GM23338 (cell line): Measurements from ENCODE around the gene CYP4F2. TPM values are rescaled to one million over a fixed set of nuclear protein-coding genes. Genes with fewer than 3 reads are reported as not detected.
"Not testable (repeated sequence)": the region's sequence is repeated elsewhere in the genome, so short reads cannot be mapped to it uniquely, and the experiment has no call there.

Source experiments
- ATAC-seq: fragments of 200-7000 bp; cut with Tn5 transposase; 3 replicates; pipeline ENCODE4 v1.9.1; 2020
- DNase-seq: peaks from one replicate; pipeline ENCODE4 v3.0.0-alpha.2; 2015; ENCODE audit warnings: low spot score
- H2AFZ ChIP-seq: fragments of 200-600 bp; sonication (generic); 2 replicates; pipeline ENCODE4 v1.8.0; 2016; ENCODE audit warnings: antibody characterized with exemption, mild to moderate bottlenecking, moderate library complexity
- H3F3A ChIP-seq: fragments of 200-600 bp; sonication (generic); replicated peaks from 2 replicates; pipeline ENCODE4 v1.8.0; 2017; ENCODE audit warnings: antibody characterized with exemption, mixed run types, low read depth
- H3K27ac ChIP-seq: fragments of 200-600 bp; sonication (generic); 2 replicates; pipeline ENCODE4 v1.6.1; 2016; ENCODE audit warnings: low read depth
- H3K27me3 ChIP-seq: fragments of 200-600 bp; sonication (generic); 2 replicates; pipeline ENCODE4 v1.8.0; 2016; ENCODE audit warnings: mild to moderate bottlenecking, mixed run types, moderate library complexity; ENCODE audit not compliant: insufficient read depth
- H3K36me3 ChIP-seq: fragments of 200-600 bp; sonication (generic); 2 replicates; pipeline ENCODE4 v1.8.0; 2016; ENCODE audit warnings: mild to moderate bottlenecking; ENCODE audit not compliant: insufficient read depth
- H3K4me1 ChIP-seq: fragments of 200-600 bp; sonication (generic); 2 replicates; pipeline ENCODE4 v1.8.0; 2016; ENCODE audit warnings: mild to moderate bottlenecking, moderate library complexity; ENCODE audit not compliant: insufficient read depth
- H3K4me2 ChIP-seq: fragments of 200-600 bp; sonication (generic); 2 replicates; pipeline ENCODE4 v1.7.1; 2017; ENCODE audit warnings: mixed run types
- H3K4me3 ChIP-seq: fragments of 200-600 bp; sonication (generic); 2 replicates; pipeline ENCODE4 v1.6.1; 2016; ENCODE audit warnings: mixed run types
- H3K79me2 ChIP-seq: fragments of 200-600 bp; sonication (generic); replicated peaks from 2 replicates; pipeline ENCODE4 v1.8.0; 2017; ENCODE audit warnings: mild to moderate bottlenecking; ENCODE audit not compliant: insufficient read depth
- H3K9me2 ChIP-seq: fragments of 200-600 bp; sonication (generic); 2 replicates; pipeline ENCODE4 v1.8.0; 2017; ENCODE audit not compliant: insufficient read depth
- H4K20me1 ChIP-seq: fragments of 200-600 bp; sonication (generic); replicated peaks from 2 replicates; pipeline ENCODE4 v1.8.0; 2017; ENCODE audit warnings: mild to moderate bottlenecking; ENCODE audit not compliant: insufficient read depth
- H3K27ac Mint-ChIP-seq: 2 replicates; pipeline ENCODE4 v1.8.0; 2020; ENCODE audit warnings: inconsistent platforms, mild to moderate bottlenecking, moderate library complexity, mixed read lengths
- H3K27me3 Mint-ChIP-seq: 3 replicates; pipeline ENCODE4 v1.8.0; 2022; ENCODE audit warnings: low read depth, mild to moderate bottlenecking, moderate library complexity, mixed read lengths, inconsistent platforms; ENCODE audit not compliant: insufficient read depth, poor library complexity
- H3K36me3 Mint-ChIP-seq: 3 replicates; pipeline ENCODE4 v1.8.0; 2021; ENCODE audit warnings: low read depth, mild to moderate bottlenecking, inconsistent platforms, moderate library complexity, mixed read lengths
- H3K4me1 Mint-ChIP-seq: 3 replicates; pipeline ENCODE4 v1.8.0; 2020; ENCODE audit warnings: mild to moderate bottlenecking, inconsistent platforms, mixed read lengths
- H3K4me3 Mint-ChIP-seq: 3 replicates; pipeline ENCODE4 v1.8.0; 2021; ENCODE audit warnings: moderate library complexity, mild to moderate bottlenecking, inconsistent platforms, mixed read lengths
- H3K9me3 Mint-ChIP-seq: 3 replicates; pipeline ENCODE4 v1.8.0; 2020; ENCODE audit warnings: moderate library complexity, mild to moderate bottlenecking, inconsistent platforms, mixed read lengths
- EZH2phosphoT487 ChIP-seq: fragments of 200-600 bp; sonication (generic); IDR thresholded peaks from one replicate; pipeline ENCODE4 v1.8.1; 2018; ENCODE audit warnings: antibody characterized with exemption; ENCODE audit not compliant: unreplicated experiment
- POLR2AphosphoS5 ChIP-seq: IDR thresholded peaks from 2 replicates; pipeline ENCODE4 v1.6.1; 2016; ENCODE audit warnings: antibody characterized with exemption, low read depth
- STAT1 ChIP-seq: IDR thresholded peaks from one replicate; pipeline ENCODE4 v1.6.1; 2016; ENCODE audit warnings: antibody characterized with exemption; ENCODE audit not compliant: unreplicated experiment
- ZNF114 ChIP-seq: fragments of 250-450 bp; sonication (Bioruptor Pico); IDR thresholded peaks from 2 replicates; pipeline ENCODE4 v1.5.0; 2020; ENCODE audit warnings: mild to moderate bottlenecking, moderate library complexity
- polyA plus RNA-seq: library from polyadenylated mRNA; unstranded; fragments of >200 nt; fragmentation: Nextera tagmentation; extraction: Ambion mirVana; gene quantifications from 2 replicates; pipeline ENCODE4 v1.2.1, GENCODE V29; 2016
- total RNA-seq: library from RNA; depleted of rRNA; stranded (reverse); fragments of >200 nt; shearing (Covaris generic); gene quantifications from 2 replicates; pipeline ENCODE4 v1.2.3, GENCODE V29; 2014
- TF ChIP-seq, protein P1 (sequence below): IDR thresholded peaks from 2 replicates; pipeline ENCODE4 v1.6.1; 2016; ENCODE audit warnings: antibody characterized with exemption
- TF ChIP-seq, protein P2 (sequence below): fragments of 250-450 bp; sonication (Bioruptor Pico); IDR thresholded peaks from 2 replicates; pipeline ENCODE4 v1.5.0; 2020; ENCODE audit warnings: mild to moderate bottlenecking, moderate library complexity

CYP4F2 gene
- total and polyA plus RNA-seq, 2 experiments from 2014 or later, result not detected

DNA sequence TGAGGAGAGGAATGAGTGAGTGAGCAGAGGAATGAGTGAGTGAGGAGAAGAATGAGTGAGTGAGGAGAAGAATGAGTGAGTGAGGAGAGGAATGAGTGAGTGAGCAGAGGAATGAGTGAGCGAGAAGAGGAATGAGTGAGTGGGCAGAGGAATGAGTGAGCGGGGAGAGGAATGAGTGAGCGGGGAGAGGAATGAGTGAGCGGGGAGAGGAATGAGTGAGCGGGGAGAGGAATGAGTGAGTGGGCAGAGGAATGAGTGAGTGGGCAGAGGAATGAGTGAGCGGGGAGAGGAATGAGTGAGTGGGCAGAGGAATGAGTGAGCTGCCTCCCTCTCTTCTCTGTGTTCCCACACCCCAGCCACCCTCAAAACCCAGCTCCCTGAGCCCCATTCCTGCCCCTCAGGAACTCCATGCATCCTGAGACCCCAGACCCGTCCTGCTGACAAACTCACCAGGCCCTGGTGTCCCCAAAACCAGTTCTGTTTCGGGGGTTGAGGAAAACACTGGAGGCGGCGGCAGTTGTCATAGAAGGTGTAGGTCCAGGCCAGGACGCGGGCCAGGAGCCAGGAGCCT is 36.0 kb upstream of the CYP4F2 start:
- not testable (repeated sequence) for H3K4me3 ChIP-seq, ATAC-seq, H3K79me2 ChIP-seq, H2AFZ ChIP-seq, H3K27me3 ChIP-seq, H3K36me3 ChIP-seq, H3F3A ChIP-seq, H3K4me1 ChIP-seq, H3K27ac Mint-ChIP-seq, H3K9me2 ChIP-seq, H3K4me3 Mint-ChIP-seq, H3K27me3 Mint-ChIP-seq, H3K4me2 ChIP-seq, H3K27ac ChIP-seq, DNase-seq, H4K20me1 ChIP-seq, H3K4me1 Mint-ChIP-seq
- Mint-ChIP-seq H3K36me3 (peaks cover 27% of the 10 kb centered on the region), H3K9me3 (peaks cover 76% of the 10 kb centered on the region)

DNA sequence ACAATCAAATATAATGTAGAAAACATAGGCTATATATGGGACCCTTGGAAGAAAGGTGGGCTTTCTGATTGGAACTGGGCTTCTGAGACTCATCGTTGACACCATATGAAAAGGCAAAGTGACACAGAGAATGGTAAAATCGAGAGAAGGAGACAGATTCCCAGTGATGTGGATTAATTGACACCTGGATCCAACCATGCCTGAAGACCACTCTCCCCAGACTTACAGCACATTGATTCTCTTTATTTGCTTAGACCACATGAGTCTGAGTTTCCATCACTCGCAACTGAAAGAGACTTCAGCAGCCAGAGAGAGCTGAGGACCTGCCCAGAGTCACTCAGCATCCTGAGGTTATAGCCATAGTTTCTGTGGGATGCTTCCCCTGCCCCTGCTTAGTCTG is 30.4 kb upstream of the CYP4F2 start:
- Mint-ChIP-seq H3K4me1 (no peaks in the 10 kb centered on the region), H3K27ac (no peak overlapping the region), H3K27me3 (peaks cover 4% of the 10 kb centered on the region), H3K36me3 (peaks cover 63% of the 10 kb centered on the region), H3K4me3 (no peak overlapping the region), H3K9me3 (peaks cover 81% of the 10 kb centered on the region)
- TF ChIP-seq POLR2AphosphoS5 (no peak), STAT1 (no peak), ZNF114 (CRISPR knock-in tag) (no peak), EZH2phosphoT487 (no peak)
- TF ChIP-seq, protein P1, sequence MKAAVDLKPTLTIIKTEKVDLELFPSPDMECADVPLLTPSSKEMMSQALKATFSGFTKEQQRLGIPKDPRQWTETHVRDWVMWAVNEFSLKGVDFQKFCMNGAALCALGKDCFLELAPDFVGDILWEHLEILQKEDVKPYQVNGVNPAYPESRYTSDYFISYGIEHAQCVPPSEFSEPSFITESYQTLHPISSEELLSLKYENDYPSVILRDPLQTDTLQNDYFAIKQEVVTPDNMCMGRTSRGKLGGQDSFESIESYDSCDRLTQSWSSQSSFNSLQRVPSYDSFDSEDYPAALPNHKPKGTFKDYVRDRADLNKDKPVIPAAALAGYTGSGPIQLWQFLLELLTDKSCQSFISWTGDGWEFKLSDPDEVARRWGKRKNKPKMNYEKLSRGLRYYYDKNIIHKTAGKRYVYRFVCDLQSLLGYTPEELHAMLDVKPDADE, result no peak
- TF ChIP-seq, protein P2, sequence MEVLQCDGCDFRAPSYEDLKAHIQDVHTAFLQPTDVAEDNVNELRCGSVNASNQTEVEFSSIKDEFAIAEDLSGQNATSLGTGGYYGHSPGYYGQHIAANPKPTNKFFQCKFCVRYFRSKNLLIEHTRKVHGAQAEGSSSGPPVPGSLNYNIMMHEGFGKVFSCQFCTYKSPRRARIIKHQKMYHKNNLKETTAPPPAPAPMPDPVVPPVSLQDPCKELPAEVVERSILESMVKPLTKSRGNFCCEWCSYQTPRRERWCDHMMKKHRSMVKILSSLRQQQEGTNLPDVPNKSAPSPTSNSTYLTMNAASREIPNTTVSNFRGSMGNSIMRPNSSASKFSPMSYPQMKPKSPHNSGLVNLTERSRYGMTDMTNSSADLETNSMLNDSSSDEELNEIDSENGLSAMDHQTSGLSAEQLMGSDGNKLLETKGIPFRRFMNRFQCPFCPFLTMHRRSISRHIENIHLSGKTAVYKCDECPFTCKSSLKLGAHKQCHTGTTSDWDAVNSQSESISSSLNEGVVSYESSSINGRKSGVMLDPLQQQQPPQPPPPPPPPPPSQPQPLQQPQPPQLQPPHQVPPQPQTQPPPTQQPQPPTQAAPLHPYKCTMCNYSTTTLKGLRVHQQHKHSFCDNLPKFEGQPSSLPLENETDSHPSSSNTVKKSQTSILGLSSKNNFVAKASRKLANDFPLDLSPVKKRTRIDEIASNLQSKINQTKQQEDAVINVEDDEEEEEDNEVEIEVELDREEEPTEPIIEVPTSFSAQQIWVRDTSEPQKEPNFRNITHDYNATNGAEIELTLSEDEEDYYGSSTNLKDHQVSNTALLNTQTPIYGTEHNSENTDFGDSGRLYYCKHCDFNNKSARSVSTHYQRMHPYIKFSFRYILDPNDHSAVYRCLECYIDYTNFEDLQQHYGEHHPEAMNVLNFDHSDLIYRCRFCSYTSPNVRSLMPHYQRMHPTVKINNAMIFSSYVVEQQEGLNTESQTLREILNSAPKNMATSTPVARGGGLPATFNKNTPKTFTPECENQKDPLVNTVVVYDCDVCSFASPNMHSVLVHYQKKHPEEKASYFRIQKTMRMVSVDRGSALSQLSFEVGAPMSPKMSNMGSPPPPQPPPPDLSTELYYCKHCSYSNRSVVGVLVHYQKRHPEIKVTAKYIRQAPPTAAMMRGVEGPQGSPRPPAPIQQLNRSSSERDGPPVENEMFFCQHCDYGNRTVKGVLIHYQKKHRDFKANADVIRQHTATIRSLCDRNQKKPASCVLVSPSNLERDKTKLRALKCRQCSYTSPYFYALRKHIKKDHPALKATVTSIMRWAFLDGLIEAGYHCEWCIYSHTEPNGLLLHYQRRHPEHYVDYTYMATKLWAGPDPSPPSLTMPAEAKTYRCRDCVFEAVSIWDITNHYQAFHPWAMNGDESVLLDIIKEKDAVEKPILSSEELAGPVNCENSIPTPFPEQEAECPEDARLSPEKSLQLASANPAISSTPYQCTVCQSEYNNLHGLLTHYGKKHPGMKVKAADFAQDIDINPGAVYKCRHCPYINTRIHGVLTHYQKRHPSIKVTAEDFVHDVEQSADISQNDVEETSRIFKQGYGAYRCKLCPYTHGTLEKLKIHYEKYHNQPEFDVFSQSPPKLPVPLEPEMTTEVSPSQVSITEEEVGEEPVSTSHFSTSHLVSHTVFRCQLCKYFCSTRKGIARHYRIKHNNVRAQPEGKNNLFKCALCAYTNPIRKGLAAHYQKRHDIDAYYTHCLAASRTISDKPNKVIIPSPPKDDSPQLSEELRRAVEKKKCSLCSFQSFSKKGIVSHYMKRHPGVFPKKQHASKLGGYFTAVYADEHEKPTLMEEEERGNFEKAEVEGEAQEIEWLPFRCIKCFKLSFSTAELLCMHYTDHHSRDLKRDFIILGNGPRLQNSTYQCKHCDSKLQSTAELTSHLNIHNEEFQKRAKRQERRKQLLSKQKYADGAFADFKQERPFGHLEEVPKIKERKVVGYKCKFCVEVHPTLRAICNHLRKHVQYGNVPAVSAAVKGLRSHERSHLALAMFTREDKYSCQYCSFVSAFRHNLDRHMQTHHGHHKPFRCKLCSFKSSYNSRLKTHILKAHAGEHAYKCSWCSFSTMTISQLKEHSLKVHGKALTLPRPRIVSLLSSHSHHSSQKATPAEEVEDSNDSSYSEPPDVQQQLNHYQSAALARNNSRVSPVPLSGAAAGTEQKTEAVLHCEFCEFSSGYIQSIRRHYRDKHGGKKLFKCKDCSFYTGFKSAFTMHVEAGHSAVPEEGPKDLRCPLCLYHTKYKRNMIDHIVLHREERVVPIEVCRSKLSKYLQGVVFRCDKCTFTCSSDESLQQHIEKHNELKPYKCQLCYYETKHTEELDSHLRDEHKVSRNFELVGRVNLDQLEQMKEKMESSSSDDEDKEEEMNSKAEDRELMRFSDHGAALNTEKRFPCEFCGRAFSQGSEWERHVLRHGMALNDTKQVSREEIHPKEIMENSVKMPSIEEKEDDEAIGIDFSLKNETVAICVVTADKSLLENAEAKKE (CRISPR knock-in tag), result no peak
- Histone ChIP-seq H2AFZ (no peak overlapping the region), H3K27me3 (no peaks in the 10 kb centered on the region), H3K36me3 (no peaks in the 10 kb centered on the region; the same call in 1 of the 2 replicates), H3K27ac (no peak overlapping the region), H3K9me2 (no peaks in the 10 kb centered on the region), H3F3A (no peaks in the 10 kb centered on the region), H3K4me3 (no peak overlapping the region), H3K4me2 (no peak overlapping the region), H3K79me2 (no peaks in the 10 kb centered on the region), H4K20me1 (no peaks in the 10 kb centered on the region), H3K4me1 (no peaks in the 10 kb centered on the region)
- no peak for ATAC-seq
- no peak for DNase-seq
